HepG2 (cell line): Measurements from ENCODE around the gene PTPN5. TPM values are rescaled to one million over a fixed set of nuclear protein-coding genes. Genes with fewer than 3 reads are reported as not detected.

ENCODE experiments used
- ATAC-seq: fragments of 200-7000 bp; cut with Tn5 transposase; 3 replicates; pipeline ENCODE4 v1.9.1; 2020; ENCODE audit warnings: mild to moderate bottlenecking, moderate library complexity
- BruUV-seq: library from RNA; stranded (reverse); fragments of 400-500 nt; replicated peaks from 2 replicates; lab custom pipeline; 2021; lab: Mats Ljungman, UMichigan
- CTCF ChIA-PET: fragments of 300-600 bp; formaldehyde crosslinking; extraction: SDS; loops from one replicate; lab custom pipeline; 2021; ENCODE audit warnings: low total read pairs, inconsistent platforms, low intra/inter-chr PET ratio; lab: Yijun Ruan, JAX
- POLR2A ChIA-PET: fragments of 350-600 bp; sonication (Branson Sonifier 250); formaldehyde crosslinking; loops from one replicate; lab custom pipeline; 2020; ENCODE audit warnings: antibody characterized with exemption, inconsistent platforms; lab: Yijun Ruan, JAX
- DNase-seq: peaks from one replicate; pipeline ENCODE4 v3.0.0-alpha.2; 2015; ENCODE audit warnings: low spot score
- FAIRE-seq: peaks from 3 replicates; lab custom pipeline; 2011; peaks lifted over from hg19 to GRCh38; lab: Jason Lieb, UNC
- H2AFZ ChIP-seq: one replicate; pipeline ENCODE4 v1.6.1; 2011; ENCODE audit warnings: low read length, inconsistent platforms
- H3K27ac ChIP-seq: fragments of 300-600 bp; 3 replicates; pipeline ENCODE4 v1.8.0; 2011; ENCODE audit warnings: mixed run types, mild to moderate bottlenecking, mixed read lengths, low read length, inconsistent platforms; ENCODE audit not compliant: insufficient read depth; ENCODE audit errors: extremely low read length
- H3K27me3 ChIP-seq, 2 experiments: fragments of 200-600 bp in 1 of 2; 2 replicates in 1 of 2; 3 replicates in 1 of 2; pipeline versions ENCODE4 v1.6.0 to v1.8.0; 2011; ENCODE audit warnings: low read length in 2 of 2, mild to moderate bottlenecking in 2 of 2, moderate library complexity in 2 of 2, inconsistent platforms in 1 of 2; ENCODE audit not compliant: insufficient read depth in 2 of 2, control insufficient read depth in 1 of 2
- H3K36me3 ChIP-seq, 2 experiments: fragments of 200-600 bp in 1 of 2; replicated peaks in 1 of 2; 2 replicates in 1 of 2; 3 replicates in 1 of 2; pipeline versions ENCODE4 v1.5.1 to v1.8.0; 2011; ENCODE audit warnings: low read length in 2 of 2, inconsistent platforms in 1 of 2; ENCODE audit not compliant: insufficient read depth in 2 of 2, control insufficient read depth in 1 of 2
- H3K4me1 ChIP-seq: 2 replicates; pipeline ENCODE4 v1.5.1; 2012; ENCODE audit warnings: low read length, inconsistent platforms; ENCODE audit not compliant: insufficient read depth
- H3K4me2 ChIP-seq: 2 replicates; pipeline ENCODE4 v1.6.0; 2011; ENCODE audit warnings: low read depth, low read length, inconsistent platforms
- H3K4me3 ChIP-seq, 3 experiments: fragments of 200-600 bp in 1 of 3; sonication (generic), shearing (Covaris generic) in 1 of 3; replicated peaks in 1 of 3; 2 replicates each; pipeline ENCODE4 v1.5.1; 2011 to 2016; ENCODE audit warnings: low read length in 3 of 3, inconsistent platforms in 2 of 3, low read depth in 2 of 3, mild to moderate bottlenecking in 2 of 3, control low read depth in 1 of 3, mixed read lengths in 1 of 3; ENCODE audit not compliant: insufficient read depth in 1 of 3
- H3K79me2 ChIP-seq: one replicate; pipeline ENCODE4 v1.6.1; 2011; ENCODE audit warnings: low read length, inconsistent platforms; ENCODE audit not compliant: insufficient read depth
- H3K9ac ChIP-seq: 2 replicates; pipeline ENCODE4 v1.6.0; 2011; ENCODE audit warnings: mild to moderate bottlenecking, low read depth, low read length, inconsistent platforms; ENCODE audit not compliant: insufficient read depth
- H3K9me3 ChIP-seq: 2 replicates; pipeline ENCODE4 v1.5.1; 2012; ENCODE audit warnings: mild to moderate bottlenecking, low read length
- H4K20me1 ChIP-seq: 2 replicates; pipeline ENCODE4 v1.6.0; 2011; ENCODE audit warnings: inconsistent platforms, mild to moderate bottlenecking, low read length, moderate library complexity; ENCODE audit not compliant: insufficient read depth
- RBAK ChIP-seq: sonication (generic); formaldehyde crosslinking; IDR thresholded peaks from 2 replicates; pipeline ENCODE4 v1.5.1; 2020; ENCODE audit warnings: mild to moderate bottlenecking, missing genetic modification reagents
- ZBTB10 ChIP-seq: sonication (generic); formaldehyde crosslinking; IDR thresholded peaks from 2 replicates; pipeline ENCODE4 v1.4.0; 2020; ENCODE audit warnings: missing genetic modification reagents, borderline replicate concordance
- WGBS: methylation state at CpG from one replicate; pipeline ENCODE4 v1.1.6; 2017; ENCODE audit warnings: low lambda C conversion rate; 5-methylcytosine and 5-hydroxymethylcytosine counted together
- in situ Hi-C: cut with HindIII; loops from 2 replicates; pipeline ENCODE4 v1.10.0; 2017; ENCODE audit warnings: low pct_unique_long_range_greater_than_20kb; ENCODE audit not compliant: extremely low pct_ligation_motif_present
- intact Hi-C: fragments of 100-400 bp; cut with micrococcal nuclease; formaldehyde crosslinking; loops from one replicate; pipeline ENCODE4 v1.10.0; 2022; ENCODE audit not compliant: unreplicated experiment
- polyA plus RNA-seq, 8 experiments: library from polyadenylated mRNA; depleted of rRNA in 3 of 8; stranded (reverse) in 7 of 8; unstranded in 1 of 8; fragments of >200 nt; fragmentation: Illumina TruSeq in 4 of 8; extraction: Trizol in 4 of 8; gene quantifications; 2 replicates each; pipeline versions ENCODE4 v1.2.1 to v1.2.3, GENCODE V29; 2011 to 2016; ENCODE audit warnings: low read depth in 4 of 8, missing spikeins in 1 of 8, mixed read lengths in 1 of 8; ENCODE audit not compliant: insufficient read depth in 1 of 8
- total RNA-seq, 5 experiments: library from RNA; depleted of rRNA; stranded (reverse); fragments of >200 nt; fragmentation: Illumina TruSeq; extraction: Trizol; gene quantifications; 2 replicates each; pipeline ENCODE4 v1.2.3, GENCODE V29; 2016; ENCODE audit warnings: low read depth in 1 of 5
- TF ChIP-seq, protein P1 (sequence below): fragments of 450-650 bp; IDR thresholded peaks from 2 replicates; pipeline ENCODE4 v1.6.1; 2016

PTPN5 gene
- total and polyA plus RNA-seq, 2 of the 13 experiments (the other 11 are each of a cell fraction or from before 2014, with no cell fraction given) = not detected

- ATAC-seq = no peak
- Histone ChIP-seq H2AFZ (no peak overlapping the region), H3K4me3 (no peak overlapping the region), H3K36me3 (no peaks in the 10 kb centered on the region), H4K20me1 (no peaks in the 10 kb centered on the region), H3K79me2 (no peaks in the 10 kb centered on the region), H3K9ac (no peak overlapping the region), H3K9me3 (no peaks in the 10 kb centered on the region), H3K27me3 (peaks cover 0 to 24% of the 10 kb centered on the region in 2 experiments; a peak in 3 of 5 replicates), H3K4me2 (no peak overlapping the region), H3K27ac (no peak overlapping the region), H3K4me1 (no peaks in the 10 kb centered on the region)
- no peak for FAIRE-seq
- 38% methylated on average over 11 of the region's 11 CpGs for WGBS
- no TSS peak for BruUV-seq
- DNase-seq = no peak
- in situ Hi-C loops (no loop called here), intact Hi-C loops (no loop called here)
- ChIA-PET CTCF (no interaction called here), POLR2A (no interaction called here)
- TF ChIP-seq RBAK (no peak), ZBTB10 (CRISPR knock-in tag) (no peak)
- TF ChIP-seq, protein P1, sequence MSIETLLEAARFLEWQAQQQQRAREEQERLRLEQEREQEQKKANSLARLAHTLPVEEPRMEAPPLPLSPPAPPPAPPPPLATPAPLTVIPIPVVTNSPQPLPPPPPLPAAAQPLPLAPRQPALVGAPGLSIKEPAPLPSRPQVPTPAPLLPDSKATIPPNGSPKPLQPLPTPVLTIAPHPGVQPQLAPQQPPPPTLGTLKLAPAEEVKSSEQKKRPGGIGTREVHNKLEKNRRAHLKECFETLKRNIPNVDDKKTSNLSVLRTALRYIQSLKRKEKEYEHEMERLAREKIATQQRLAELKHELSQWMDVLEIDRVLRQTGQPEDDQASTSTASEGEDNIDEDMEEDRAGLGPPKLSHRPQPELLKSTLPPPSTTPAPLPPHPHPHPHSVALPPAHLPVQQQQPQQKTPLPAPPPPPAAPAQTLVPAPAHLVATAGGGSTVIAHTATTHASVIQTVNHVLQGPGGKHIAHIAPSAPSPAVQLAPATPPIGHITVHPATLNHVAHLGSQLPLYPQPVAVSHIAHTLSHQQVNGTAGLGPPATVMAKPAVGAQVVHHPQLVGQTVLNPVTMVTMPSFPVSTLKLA = no peak
Measured at GRCh38 chr11:18792827-18793226, 1.2 kb upstream of the PTPN5 start.
